ENCODE data around the gene NEK2. TPM values are rescaled to one million over a fixed set of nuclear protein-coding genes. Genes with fewer than 3 reads are reported as not detected.
A peak's percentile ranks its signal among the peaks of the same experiment; 100 is the strongest.

The NEK2 gene
- total RNA-seq, 1 donor from 2014 or later, result 4.4 TPM

DNA sequence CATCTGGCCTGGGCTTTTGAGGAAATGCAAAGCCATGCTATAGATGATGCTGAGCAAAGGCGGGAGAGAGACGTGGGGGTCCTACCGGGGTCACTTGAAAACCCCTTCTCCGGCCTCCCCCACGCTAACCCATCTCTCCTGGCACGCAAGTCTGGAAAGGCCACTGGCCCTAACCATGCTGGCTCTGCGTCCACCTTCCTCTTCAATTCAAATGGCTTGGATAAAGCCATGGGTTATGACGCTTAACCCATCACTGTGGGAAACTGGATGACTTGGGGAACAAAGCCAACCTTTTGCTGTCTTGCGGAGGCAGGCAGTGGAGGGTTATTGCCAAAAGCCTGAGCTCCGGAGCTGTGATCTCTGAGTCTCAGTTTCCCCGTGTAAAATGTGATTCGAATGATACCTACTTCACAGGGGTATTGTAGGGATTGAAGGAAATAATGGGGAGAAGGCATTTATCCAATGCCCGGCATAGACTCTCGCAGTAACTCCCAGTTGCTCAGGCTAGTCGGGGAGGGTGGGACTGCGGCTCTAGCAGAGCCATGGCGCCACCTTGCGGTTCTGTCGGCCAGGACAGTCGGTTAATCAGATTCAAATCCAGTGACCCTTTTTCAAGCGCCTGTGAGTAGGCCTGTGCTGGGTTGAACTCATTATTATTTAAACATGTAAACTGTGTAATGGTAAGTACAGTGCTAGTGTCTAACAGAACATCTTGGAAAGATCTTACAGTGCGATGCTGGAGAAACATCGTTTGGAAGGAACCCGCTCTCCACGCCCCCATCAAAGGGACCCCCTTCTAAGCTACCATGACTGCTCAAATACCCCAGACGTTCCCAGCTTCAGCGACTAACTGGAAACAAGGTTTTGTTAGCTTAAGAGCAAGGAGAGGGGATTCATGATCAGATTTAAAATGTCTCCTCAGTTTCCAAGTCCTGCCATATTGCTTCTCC, 20.3 kb downstream of the NEK2 start:
- peak; percentile 96 for DNase-seq (ENCODE audit: extremely low spot score, unreplicated experiment)
- no peaks in the 10 kb centered on the region for H3K27me3 Mint-ChIP-seq (ENCODE audit: unreplicated experiment)
- H3K27ac Mint-ChIP-seq (ENCODE audit: unreplicated experiment), result no peak overlapping the region
- peak; percentile 97 for TF ChIP-seq CTCF (IDR thresholded peaks at IDR 0.05)
- no peak overlapping the region for H3K4me3 Mint-ChIP-seq (ENCODE audit: unreplicated experiment)
- H3K36me3 Mint-ChIP-seq (ENCODE audit: unreplicated experiment), result no peaks in the 10 kb centered on the region
- no peaks in the 10 kb centered on the region for H3K9me3 Mint-ChIP-seq (ENCODE audit: unreplicated experiment)
- peaks cover 21% of the 10 kb centered on the region for H3K4me1 Mint-ChIP-seq (ENCODE audit: unreplicated experiment)

DNA sequence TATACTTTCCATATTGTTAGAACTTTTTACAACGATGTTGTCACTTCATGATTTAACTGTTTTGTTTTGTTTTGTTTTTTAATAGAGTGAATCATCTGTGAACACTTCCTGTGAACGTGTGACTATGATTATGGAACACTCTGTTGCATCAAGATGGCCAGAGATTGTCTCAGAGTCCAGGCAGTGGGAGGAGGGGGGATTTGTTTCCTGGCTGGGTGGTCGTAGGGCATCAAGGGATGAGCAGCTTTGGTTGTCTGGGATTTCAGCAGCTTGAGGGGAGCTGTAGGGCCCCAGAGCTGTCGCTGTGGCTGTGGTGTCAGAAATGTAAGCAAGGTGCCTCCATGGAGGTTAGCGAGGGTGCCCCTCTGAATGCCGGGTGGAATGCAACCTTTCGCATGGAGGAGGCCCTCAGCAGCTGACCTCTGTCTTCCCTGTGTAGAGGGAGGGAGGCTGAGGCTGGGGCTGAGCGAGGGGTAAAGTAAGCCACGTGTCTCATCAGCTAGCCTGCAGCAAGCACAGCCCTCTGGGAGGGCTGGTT, 21.4 kb downstream of the NEK2 start:
- no peak for TF ChIP-seq CTCF (IDR thresholded peaks at IDR 0.05)
- H3K27me3 Mint-ChIP-seq (ENCODE audit: unreplicated experiment), result no peaks in the 10 kb centered on the region
- H3K4me3 Mint-ChIP-seq (ENCODE audit: unreplicated experiment), result no peak overlapping the region
- peak overlapping the region; percentile 5 for H3K27ac Mint-ChIP-seq (ENCODE audit: unreplicated experiment)
- H3K4me1 Mint-ChIP-seq (ENCODE audit: unreplicated experiment), result peaks cover 16% of the 10 kb centered on the region
- no peaks in the 10 kb centered on the region for H3K36me3 Mint-ChIP-seq (ENCODE audit: unreplicated experiment)
- no peaks in the 10 kb centered on the region for H3K9me3 Mint-ChIP-seq (ENCODE audit: unreplicated experiment)
- DNase-seq (ENCODE audit: extremely low spot score, unreplicated experiment), result peak; percentile 73

GRCh38 chr1:211653293-211653692, 22.1 kb downstream of the NEK2 start:
- no peaks in the 10 kb centered on the region for H3K36me3 Mint-ChIP-seq (ENCODE audit: unreplicated experiment)
- no peak overlapping the region for H3K4me3 Mint-ChIP-seq (ENCODE audit: unreplicated experiment)
- peak; percentile 44 for DNase-seq (ENCODE audit: extremely low spot score, unreplicated experiment)
- H3K4me1 Mint-ChIP-seq (ENCODE audit: unreplicated experiment), result peaks cover 16% of the 10 kb centered on the region
- TF ChIP-seq CTCF (IDR thresholded peaks at IDR 0.05), result no peak
- H3K27ac Mint-ChIP-seq (ENCODE audit: unreplicated experiment), result no peak overlapping the region
- H3K27me3 Mint-ChIP-seq (ENCODE audit: unreplicated experiment), result no peaks in the 10 kb centered on the region
- H3K9me3 Mint-ChIP-seq (ENCODE audit: unreplicated experiment), result no peaks in the 10 kb centered on the region

- H3K27me3 Mint-ChIP-seq (ENCODE audit: unreplicated experiment), result no peaks in the 10 kb centered on the region
- H3K4me3 Mint-ChIP-seq (ENCODE audit: unreplicated experiment), result no peak overlapping the region
- no peak overlapping the region for H3K27ac Mint-ChIP-seq (ENCODE audit: unreplicated experiment)
- no peaks in the 10 kb centered on the region for H3K9me3 Mint-ChIP-seq (ENCODE audit: unreplicated experiment)
- H3K4me1 Mint-ChIP-seq (ENCODE audit: unreplicated experiment), result peaks cover 16% of the 10 kb centered on the region
- TF ChIP-seq CTCF (IDR thresholded peaks at IDR 0.05), result no peak
- DNase-seq (ENCODE audit: extremely low spot score, unreplicated experiment), result peak; percentile 76
- H3K36me3 Mint-ChIP-seq (ENCODE audit: unreplicated experiment), result no peaks in the 10 kb centered on the region
These were observed 23.1 kb downstream of the NEK2 start for GRCh38 chr1:211652371-211652770.

DNA sequence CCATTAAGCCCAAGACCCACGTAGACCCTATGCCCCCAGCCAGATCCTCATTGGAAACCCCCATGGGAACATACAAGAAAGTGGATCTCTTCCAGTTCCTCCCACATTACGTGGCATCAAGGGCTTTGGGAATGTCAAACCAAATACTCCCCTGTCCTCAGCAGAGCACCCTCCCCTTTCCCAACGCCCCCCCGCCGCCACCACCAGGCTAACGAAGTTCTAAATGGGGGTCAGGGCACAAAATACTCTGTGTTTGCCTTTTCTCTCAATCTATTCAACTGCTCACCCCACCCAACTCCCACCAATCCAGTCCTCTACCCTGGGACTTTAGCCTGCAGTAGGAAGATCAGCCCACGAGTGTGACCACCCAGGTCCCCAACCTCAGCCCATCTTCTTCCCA, 24.5 kb downstream of the NEK2 start:
- no peaks in the 10 kb centered on the region for H3K36me3 Mint-ChIP-seq (ENCODE audit: unreplicated experiment)
- TF ChIP-seq CTCF (IDR thresholded peaks at IDR 0.05), result no peak
- no peak overlapping the region for H3K4me3 Mint-ChIP-seq (ENCODE audit: unreplicated experiment)
- no peak overlapping the region for H3K27ac Mint-ChIP-seq (ENCODE audit: unreplicated experiment)
- H3K27me3 Mint-ChIP-seq (ENCODE audit: unreplicated experiment), result no peaks in the 10 kb centered on the region
- DNase-seq (ENCODE audit: extremely low spot score, unreplicated experiment), result peak; percentile 66
- H3K4me1 Mint-ChIP-seq (ENCODE audit: unreplicated experiment), result peaks cover 20% of the 10 kb centered on the region
- H3K9me3 Mint-ChIP-seq (ENCODE audit: unreplicated experiment), result no peaks in the 10 kb centered on the region

Data from osteocyte (in vitro differentiated cells).